DND-41 (cell line): Measurements from ENCODE around the gene NDUFA8.

Experiments used
- CTCF ChIP-seq: IDR thresholded peaks from 2 replicates; pipeline ENCODE4 v1.5.1; 2012; ENCODE audit warnings: borderline replicate concordance, low read length, moderate library complexity, mild to moderate bottlenecking; ENCODE audit not compliant: poor library complexity, severe bottlenecking; ENCODE audit errors: extremely low read depth
- EZH2 ChIP-seq: IDR thresholded peaks from 3 replicates; pipeline ENCODE4 v1.6.1; 2012; ENCODE audit warnings: borderline replicate concordance, low read depth, mild to moderate bottlenecking, moderate library complexity, low read length, inconsistent platforms; ENCODE audit not compliant: severe bottlenecking

- TF ChIP-seq CTCF (no peak), EZH2 (no peak)
Measured at GRCh38 chr9:122111413-122112085, 48.0 kb downstream of the NDUFA8 start.
